PC-9 (cell line): ENCODE results near the gene ATP8B3.

Experiments used
- CTCF ChIP-seq: fragments of 200-600 bp; sonication (generic); conservative IDR thresholded peaks from 2 replicates; pipeline ENCODE4 v1.6.1; 2017; ENCODE audit warnings: mixed run types, antibody characterized with exemption, mild to moderate bottlenecking, moderate library complexity
- EZH2 ChIP-seq: fragments of 200-600 bp; sonication (generic); IDR thresholded peaks from 2 replicates; pipeline ENCODE4 v1.8.0; 2017; ENCODE audit warnings: antibody characterized with exemption, low read depth

DNA sequence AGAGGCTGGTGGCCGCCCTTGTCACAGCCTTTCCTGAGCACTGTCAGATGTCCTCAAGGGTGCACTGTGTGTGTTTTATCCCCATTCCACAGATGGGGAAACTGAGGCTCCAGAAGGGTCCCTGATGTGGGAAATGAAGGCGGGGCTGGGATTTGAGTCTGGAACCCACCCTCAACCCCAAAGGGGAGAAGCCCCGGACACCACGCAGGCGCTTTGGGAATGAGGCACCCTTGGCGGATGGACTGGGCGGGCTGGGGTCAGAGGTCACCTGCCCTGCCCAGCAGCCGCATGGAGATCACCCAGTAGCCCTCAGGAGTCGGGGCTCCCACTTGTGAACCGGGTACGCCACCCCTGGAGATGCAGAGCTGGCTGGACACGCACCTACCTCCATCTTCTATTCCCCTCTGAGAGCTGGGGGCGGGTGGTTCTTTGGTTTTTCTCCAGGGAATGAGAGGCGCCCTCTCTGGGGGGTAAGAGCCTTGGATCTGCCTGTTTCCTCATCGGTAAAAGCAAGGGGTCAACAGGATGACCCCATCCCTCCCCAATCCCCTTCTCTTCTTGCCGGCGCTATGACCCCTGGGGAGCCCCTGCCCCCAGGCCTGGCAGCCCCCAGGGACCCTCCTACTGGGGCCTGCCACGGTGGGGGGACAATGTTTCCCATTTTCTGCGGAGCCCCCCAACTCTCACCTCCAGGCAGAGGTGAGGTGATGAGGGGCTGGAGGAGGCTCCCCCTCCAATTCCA lies 67.1 kb downstream of the ATP8B3 start:
- TF ChIP-seq CTCF (no peak), EZH2 (no peak)
